ENCODE measurements around the gene AZIN2.

DNA sequence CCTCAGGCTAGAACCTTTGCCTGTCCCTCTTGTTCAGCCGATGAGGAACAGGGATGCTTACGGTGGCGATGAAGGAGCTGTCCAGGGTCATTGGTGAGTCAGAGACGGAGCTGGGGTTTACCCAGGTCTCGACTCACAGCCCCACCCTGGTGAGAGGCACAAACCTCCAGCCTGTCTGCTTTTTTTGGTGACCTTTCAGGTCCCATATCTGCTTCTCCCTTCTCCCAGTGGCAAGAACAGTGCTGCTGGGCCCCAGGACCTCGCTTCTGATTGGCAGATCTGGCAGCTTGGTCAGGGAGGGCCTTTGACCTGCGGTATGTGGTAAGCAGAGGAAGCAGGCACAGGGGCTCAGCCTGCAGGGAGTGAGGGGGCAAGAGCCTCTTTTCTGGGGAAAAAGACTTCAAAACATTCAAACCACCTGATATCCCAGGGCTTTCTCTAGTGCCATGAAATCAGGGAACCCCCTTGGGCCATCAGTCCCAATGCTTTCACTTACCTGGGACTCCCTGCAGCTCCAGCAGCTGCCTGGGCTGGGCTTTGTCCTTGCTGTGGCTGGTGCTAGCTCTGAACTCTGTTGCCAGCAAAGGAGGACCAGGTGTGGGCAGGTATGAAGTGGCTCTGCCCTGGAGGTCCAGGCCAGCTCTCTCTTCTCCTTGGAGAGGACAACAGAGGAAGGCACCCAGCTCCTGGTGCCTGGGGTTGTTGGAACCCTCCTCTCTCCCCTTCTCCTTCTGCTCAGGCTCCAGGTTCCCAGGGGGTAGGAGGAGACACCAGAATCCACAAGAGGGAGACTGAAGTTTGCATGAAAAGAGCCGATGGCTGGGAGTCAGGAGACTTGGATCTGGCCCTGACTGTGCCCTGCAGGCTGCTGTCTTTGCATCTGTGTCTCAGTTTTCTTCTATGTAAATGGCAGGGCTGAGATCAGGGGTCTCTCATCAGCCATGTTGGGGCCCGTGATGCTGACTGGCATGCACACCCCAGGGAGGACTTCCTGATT, 59.5 kb downstream of the AZIN2 start:
- TF ChIP-seq TCF7 (IDR thresholded peaks at IDR 0.05; ENCODE audit: borderline replicate concordance) (no peak), CTCF (IDR thresholded peaks at IDR 0.05 in 2 of 3, conservative IDR thresholded peaks at IDR 0.05 in 1 of 3; ENCODE audit: control insufficient read depth in 2 of 3, extremely low read depth in 1 of 3, insufficient read depth in 1 of 3, low read depth in 3 of 3, low read length in 3 of 3) (no peak), ZNF384 (IDR thresholded peaks at IDR 0.05; ENCODE audit: borderline replicate concordance, low read depth, low read length) (no peak), POLR2A (IDR thresholded peaks at IDR 0.05; ENCODE audit: low read depth, low read length) (no peak), NFYA (IDR thresholded peaks at IDR 0.05; ENCODE audit: borderline replicate concordance, low read depth, low read length) (no peak), EP300 (IDR thresholded peaks at IDR 0.05; ENCODE audit: borderline replicate concordance in 1 of 2, control insufficient read depth in 1 of 2, low read depth in 2 of 2, low read length in 2 of 2) (no peak), BCLAF1 (IDR thresholded peaks at IDR 0.05) (no peak), JUND (IDR thresholded peaks at IDR 0.05; ENCODE audit: low read depth, low read length) (no peak), CBFB (IDR thresholded peaks at IDR 0.05; ENCODE audit: low read depth) (no peak), BRCA1 (IDR thresholded peaks at IDR 0.05; ENCODE audit: low read depth, low read length) (no peak), SIN3A (IDR thresholded peaks at IDR 0.05; ENCODE audit: low read depth, low read length) (no peak), YY1 (IDR thresholded peaks at IDR 0.05; ENCODE audit: low read depth, low read length) (no peak)
- TF ChIP-seq, protein P1, sequence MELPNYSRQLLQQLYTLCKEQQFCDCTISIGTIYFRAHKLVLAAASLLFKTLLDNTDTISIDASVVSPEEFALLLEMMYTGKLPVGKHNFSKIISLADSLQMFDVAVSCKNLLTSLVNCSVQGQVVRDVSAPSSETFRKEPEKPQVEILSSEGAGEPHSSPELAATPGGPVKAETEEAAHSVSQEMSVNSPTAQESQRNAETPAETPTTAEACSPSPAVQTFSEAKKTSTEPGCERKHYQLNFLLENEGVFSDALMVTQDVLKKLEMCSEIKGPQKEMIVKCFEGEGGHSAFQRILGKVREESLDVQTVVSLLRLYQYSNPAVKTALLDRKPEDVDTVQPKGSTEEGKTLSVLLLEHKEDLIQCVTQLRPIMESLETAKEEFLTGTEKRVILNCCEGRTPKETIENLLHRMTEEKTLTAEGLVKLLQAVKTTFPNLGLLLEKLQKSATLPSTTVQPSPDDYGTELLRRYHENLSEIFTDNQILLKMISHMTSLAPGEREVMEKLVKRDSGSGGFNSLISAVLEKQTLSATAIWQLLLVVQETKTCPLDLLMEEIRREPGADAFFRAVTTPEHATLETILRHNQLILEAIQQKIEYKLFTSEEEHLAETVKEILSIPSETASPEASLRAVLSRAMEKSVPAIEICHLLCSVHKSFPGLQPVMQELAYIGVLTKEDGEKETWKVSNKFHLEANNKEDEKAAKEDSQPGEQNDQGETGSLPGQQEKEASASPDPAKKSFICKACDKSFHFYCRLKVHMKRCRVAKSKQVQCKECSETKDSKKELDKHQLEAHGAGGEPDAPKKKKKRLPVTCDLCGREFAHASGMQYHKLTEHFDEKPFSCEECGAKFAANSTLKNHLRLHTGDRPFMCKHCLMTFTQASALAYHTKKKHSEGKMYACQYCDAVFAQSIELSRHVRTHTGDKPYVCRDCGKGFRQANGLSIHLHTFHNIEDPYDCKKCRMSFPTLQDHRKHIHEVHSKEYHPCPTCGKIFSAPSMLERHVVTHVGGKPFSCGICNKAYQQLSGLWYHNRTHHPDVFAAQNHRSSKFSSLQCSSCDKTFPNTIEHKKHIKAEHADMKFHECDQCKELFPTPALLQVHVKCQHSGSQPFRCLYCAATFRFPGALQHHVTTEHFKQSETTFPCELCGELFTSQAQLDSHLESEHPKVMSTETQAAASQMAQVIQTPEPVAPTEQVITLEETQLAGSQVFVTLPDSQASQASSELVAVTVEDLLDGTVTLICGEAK (IDR thresholded peaks at IDR 0.05; ENCODE audit: borderline replicate concordance): no peak
